Immature natural killer cell (primary cell): Measurements from ENCODE around the gene TMPRSS11A. TPM values are rescaled to one million over a fixed set of nuclear protein-coding genes. Genes with fewer than 3 reads are reported as not detected.

Source experiments
- DNase-seq, 3 donors: peaks; one replicate each; pipeline ENCODE4 v3.0.0; 2022; ENCODE audit warnings: mixed read lengths in 1 of 3
- H3K27ac Mint-ChIP-seq, 6 donors: one replicate each; pipeline ENCODE4 v1.8.0; 2020; ENCODE audit warnings: mixed read lengths in 6 of 6, mild to moderate bottlenecking in 5 of 6, inconsistent platforms in 4 of 6, moderate library complexity in 3 of 6
- H3K27me3 Mint-ChIP-seq, 3 donors: one replicate each; pipeline ENCODE4 v1.8.0; 2020 to 2021; ENCODE audit warnings: low read depth in 3 of 3, mild to moderate bottlenecking in 3 of 3, mixed read lengths in 3 of 3, moderate library complexity in 3 of 3, inconsistent platforms in 1 of 3
- H3K36me3 Mint-ChIP-seq, 3 donors: one replicate each; pipeline ENCODE4 v1.8.0; 2020; ENCODE audit warnings: mixed read lengths in 3 of 3, inconsistent platforms in 2 of 3, mild to moderate bottlenecking in 2 of 3
- H3K4me1 Mint-ChIP-seq, 2 donors: one replicate each; pipeline ENCODE4 v1.8.0; 2020; ENCODE audit warnings: inconsistent platforms in 2 of 2, mild to moderate bottlenecking in 2 of 2, mixed read lengths in 2 of 2, moderate library complexity in 1 of 2
- H3K4me3 Mint-ChIP-seq, 5 donors: one replicate each; pipeline ENCODE4 v1.8.0; 2020; ENCODE audit warnings: mild to moderate bottlenecking in 5 of 5, mixed read lengths in 5 of 5, inconsistent platforms in 3 of 5, moderate library complexity in 3 of 5
- H3K9me3 Mint-ChIP-seq, 6 donors: one replicate each; pipeline ENCODE4 v1.8.0; 2020; ENCODE audit warnings: mild to moderate bottlenecking in 6 of 6, mixed read lengths in 6 of 6, inconsistent platforms in 4 of 6, moderate library complexity in 3 of 6
- polyA plus RNA-seq, 3 donors: library from polyadenylated mRNA; unstranded; fragments of 300-500 nt; fragmentation: Illumina TruSeq; gene quantifications; one replicate each; pipeline ENCODE4 v1.2.3, GENCODE V29; 2021

The TMPRSS11A gene, protein sequence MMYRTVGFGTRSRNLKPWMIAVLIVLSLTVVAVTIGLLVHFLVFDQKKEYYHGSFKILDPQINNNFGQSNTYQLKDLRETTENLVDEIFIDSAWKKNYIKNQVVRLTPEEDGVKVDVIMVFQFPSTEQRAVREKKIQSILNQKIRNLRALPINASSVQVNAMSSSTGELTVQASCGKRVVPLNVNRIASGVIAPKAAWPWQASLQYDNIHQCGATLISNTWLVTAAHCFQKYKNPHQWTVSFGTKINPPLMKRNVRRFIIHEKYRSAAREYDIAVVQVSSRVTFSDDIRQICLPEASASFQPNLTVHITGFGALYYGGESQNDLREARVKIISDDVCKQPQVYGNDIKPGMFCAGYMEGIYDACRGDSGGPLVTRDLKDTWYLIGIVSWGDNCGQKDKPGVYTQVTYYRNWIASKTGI
- not detected for polyA plus RNA-seq

DNA sequence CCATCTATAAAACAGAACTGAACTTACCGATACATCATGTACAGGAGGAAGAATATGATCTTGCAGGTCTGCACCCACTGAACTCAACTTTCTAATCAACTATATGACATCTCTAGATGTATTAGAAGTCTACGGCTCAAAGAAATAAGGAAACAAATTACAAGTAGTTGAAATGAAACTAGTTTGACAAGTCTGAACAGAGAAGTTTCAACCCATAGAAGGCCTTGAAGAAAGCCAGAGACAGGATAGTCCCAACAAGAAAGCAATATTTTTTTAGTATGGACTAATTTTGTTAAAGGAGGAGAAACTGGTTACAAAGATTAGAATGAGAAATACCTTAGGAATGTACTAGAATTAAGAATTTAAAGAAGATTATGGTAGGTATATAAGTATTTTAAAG, at the start of gene TMPRSS11A:
TSS of gene TMPRSS11A (minus strand) at position 138 of the 400 bp plus-strand sequence. CDS start at position 38, 100 bp downstream.
- DNase-seq, result no peak
- Mint-ChIP-seq H3K9me3 (peaks cover 0 to 14% (median 4%) of the 10 kb centered on the region in 6 donors), H3K27me3 (peaks cover 0 to 3% (median 2%) of the 10 kb centered on the region in 3 donors), H3K36me3 (no peaks in the 10 kb centered on the region), H3K27ac (no peak within 1 kb of the TSS), H3K4me3 (no peak within 1 kb of the TSS), H3K4me1 (no peaks in the 10 kb centered on the region)

DNA sequence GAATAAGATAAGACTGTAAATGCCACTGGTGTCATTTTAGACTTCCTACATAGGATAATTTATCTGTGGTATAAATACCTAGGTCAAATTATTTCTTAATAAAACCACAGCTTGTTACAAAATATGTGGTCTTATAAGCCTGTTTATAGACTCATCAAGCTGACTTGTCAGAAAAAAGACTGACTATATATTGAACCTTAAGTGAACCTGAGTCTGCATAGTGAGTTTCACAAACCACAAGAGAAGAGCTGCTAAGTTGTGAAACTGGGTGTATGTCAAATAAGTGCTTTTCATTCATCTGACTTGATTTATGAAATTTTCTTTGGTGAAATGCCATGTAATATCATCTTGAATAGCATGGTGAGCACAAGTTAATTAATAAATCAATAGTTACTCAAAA, 48.4 kb upstream of the TMPRSS11A start:
- Mint-ChIP-seq H3K4me1 (no peaks in the 10 kb centered on the region), H3K36me3 (no peaks in the 10 kb centered on the region), H3K27ac (no peak overlapping the region), H3K27me3 (peaks cover 0 to 3% (median 2%) of the 10 kb centered on the region in 3 donors), H3K9me3 (peaks cover 0 to 5% (median 0%) of the 10 kb centered on the region in 6 donors), H3K4me3 (no peak overlapping the region)
- no peak for DNase-seq

DNA sequence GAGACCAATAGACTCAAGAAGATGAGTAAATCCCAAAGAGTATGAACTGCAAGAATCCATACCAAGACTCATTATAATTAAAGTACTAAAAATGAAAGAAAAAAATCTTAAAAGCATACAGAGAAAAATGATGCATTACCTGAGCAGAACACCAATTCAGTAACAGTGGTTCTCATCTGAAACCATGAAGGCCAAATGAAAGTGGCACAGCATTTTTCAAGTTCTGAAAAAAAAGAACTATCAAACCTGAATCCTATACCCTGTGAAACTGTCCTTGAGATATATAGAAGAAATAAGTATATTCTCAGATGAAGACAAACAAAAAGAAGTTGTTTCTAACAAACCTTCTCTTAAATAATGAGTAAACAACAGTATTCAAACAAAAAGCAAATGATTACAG, 39.6 kb upstream of the TMPRSS11A start:
- Mint-ChIP-seq H3K27me3 (peaks cover 2 to 5% (median 3%) of the 10 kb centered on the region in 3 donors), H3K4me1 (no peaks in the 10 kb centered on the region), H3K4me3 (no peak overlapping the region), H3K27ac (no peak overlapping the region), H3K36me3 (no peaks in the 10 kb centered on the region), H3K9me3 (peaks cover 0 to 11% (median 3%) of the 10 kb centered on the region in 6 donors)
- DNase-seq, result no peak

DNA sequence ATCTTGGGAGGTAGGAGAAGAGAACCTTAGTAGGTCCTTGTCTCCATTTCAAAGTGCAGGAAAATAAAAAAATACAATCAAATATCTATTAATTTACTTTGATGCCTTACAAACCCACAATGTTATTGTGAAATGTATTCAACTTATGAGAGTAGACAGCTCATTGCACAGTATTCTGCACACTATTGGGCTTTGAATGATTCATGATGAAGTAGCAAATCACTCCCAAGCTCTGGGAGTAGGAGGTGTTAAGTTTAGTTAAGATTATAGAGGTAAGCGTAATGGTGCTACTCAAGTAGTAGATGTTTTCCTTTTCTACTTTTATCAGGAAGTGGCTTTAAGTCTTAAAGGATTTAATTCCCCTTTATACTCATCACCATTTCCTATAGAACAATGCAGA, 32.8 kb upstream of the TMPRSS11A start:
- Mint-ChIP-seq H3K27me3 (peaks cover 0 to 3% (median 2%) of the 10 kb centered on the region in 3 donors), H3K36me3 (no peaks in the 10 kb centered on the region), H3K4me3 (no peak overlapping the region), H3K27ac (no peak overlapping the region), H3K4me1 (peaks cover 0 to 1% of the 10 kb centered on the region in 2 donors), H3K9me3 (no peaks in the 10 kb centered on the region)
- no peak for DNase-seq

DNA sequence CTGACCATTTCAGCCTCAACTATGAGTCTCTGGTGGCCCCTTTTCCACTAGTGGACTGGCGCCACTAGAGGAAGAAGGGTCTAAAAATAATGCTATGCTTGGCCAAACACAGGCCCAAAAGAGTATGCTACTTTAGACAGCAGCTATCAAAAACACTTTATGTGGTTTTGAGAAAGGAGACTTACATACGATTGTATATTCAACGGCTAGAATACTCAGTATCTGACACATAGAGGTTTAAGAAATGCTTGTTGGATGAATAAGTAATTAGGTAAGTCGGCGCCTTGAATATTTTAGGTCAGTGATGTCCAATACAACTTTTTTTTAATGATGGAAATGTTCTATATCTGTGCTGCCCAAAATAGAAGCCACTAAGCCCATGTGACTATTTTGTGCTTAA, 25.7 kb upstream of the TMPRSS11A start:
- H3K27ac Mint-ChIP-seq, result no peak overlapping the region
- no peak for DNase-seq
- H3K27me3 Mint-ChIP-seq, result peaks cover 0 to 3% (median 2%) of the 10 kb centered on the region in 3 donors
- no peaks in the 10 kb centered on the region for H3K9me3 Mint-ChIP-seq
- peaks cover 0 to 11% of the 10 kb centered on the region in 2 donors for H3K4me1 Mint-ChIP-seq
- no peaks in the 10 kb centered on the region for H3K36me3 Mint-ChIP-seq
- no peak overlapping the region for H3K4me3 Mint-ChIP-seq

DNA sequence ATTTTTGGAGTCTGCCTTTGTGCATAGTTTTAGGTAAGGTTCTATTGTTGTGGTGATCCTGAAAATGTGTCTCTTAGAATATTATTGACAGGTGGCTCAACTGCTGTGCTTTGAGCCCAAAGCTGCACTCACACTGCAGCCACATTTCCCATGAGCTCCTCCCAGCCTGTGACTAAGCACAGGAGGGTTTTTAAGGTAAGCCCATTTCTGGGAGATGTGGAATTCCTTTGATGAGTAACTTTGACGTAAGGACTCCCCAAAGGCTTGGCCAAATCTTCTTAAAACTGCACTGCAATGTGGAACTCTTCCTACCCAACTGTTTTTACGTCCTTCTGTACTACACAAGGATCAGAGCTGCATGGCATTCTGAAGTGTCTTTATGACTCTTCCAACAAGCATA, 20.0 kb upstream of the TMPRSS11A start:
- Mint-ChIP-seq H3K27ac (no peak overlapping the region), H3K36me3 (no peaks in the 10 kb centered on the region), H3K4me1 (no peaks in the 10 kb centered on the region), H3K4me3 (no peak overlapping the region), H3K9me3 (peaks cover 0 to 3% (median 0%) of the 10 kb centered on the region in 6 donors), H3K27me3 (peaks cover 0 to 5% (median 5%) of the 10 kb centered on the region in 3 donors)
- DNase-seq, result no peak

DNA sequence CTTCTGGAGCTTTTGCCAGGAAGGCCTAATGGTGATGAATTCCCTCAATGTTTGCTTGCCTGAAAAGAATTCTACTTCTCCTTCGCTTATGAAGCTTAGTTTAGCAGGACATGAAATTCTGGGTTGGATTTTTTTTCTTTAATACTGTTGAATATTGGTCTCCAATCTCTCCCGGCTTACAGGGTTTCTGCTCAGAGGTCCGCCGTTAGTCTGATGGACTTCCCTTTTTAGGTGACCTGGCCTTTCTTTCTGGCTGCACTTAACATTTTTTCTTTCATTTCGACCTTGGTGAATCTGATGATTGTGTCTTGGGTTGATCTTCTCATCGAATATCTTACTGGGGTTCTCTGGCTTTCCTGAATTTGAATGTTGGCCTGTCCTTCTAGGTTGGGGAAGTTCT, 17.2 kb upstream of the TMPRSS11A start:
- Mint-ChIP-seq H3K4me1 (no peaks in the 10 kb centered on the region), H3K9me3 (peaks cover 0 to 14% (median 6%) of the 10 kb centered on the region in 6 donors)

DNA sequence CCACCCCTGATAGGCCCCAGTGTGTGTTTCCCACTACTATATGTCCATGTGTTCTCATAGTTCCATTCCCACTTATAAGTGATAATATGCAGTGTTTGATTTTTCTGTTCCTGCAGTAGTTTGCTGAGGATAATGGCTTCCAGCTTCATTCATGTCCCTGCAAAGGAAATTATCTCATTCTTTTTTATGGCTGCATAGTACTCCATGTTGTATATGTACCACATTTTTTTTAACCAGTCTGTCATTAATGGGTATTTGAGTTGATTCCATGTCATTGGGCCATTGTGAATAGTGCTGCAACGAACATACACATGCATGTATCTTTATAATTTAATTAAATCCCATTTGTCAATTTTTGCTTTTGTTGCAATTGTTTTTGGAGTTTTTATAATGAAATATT, 10.3 kb upstream of the TMPRSS11A start:
- Mint-ChIP-seq H3K27ac (no peak overlapping the region), H3K36me3 (peaks cover 0 to 4% (median 0%) of the 10 kb centered on the region in 3 donors), H3K4me3 (no peak overlapping the region), H3K27me3 (no peaks in the 10 kb centered on the region), H3K9me3 (peaks cover 6 to 31% (median 11%) of the 10 kb centered on the region in 6 donors), H3K4me1 (no peaks in the 10 kb centered on the region)
- DNase-seq, result no peak

More for the DNA sequence above, 17.2 kb upstream of the TMPRSS11A start:
- no peak for DNase-seq
- Mint-ChIP-seq H3K27me3 (peaks cover 0 to 5% (median 3%) of the 10 kb centered on the region in 3 donors), H3K27ac (no peak overlapping the region), H3K4me3 (no peak overlapping the region), H3K36me3 (no peaks in the 10 kb centered on the region)

DNA sequence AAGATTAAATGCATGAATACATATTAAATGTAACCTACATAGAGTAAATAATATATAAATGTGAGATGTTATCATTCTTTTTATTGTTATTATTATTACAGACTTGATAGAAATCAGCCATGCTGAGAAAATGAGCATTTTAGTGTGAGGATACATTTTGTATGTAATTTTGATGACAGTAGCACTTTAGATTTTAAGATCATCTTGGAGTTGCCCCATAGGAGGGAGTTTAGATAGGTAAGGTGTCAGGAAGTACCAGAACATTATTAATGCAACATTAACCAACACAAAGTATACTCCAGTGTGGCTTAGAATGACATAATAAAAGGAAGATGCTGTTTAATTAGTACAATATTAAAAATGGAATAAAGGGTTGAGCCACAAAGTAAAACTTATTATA, 8.4 kb downstream of the TMPRSS11A start:
- Mint-ChIP-seq H3K27ac (no peak overlapping the region), H3K4me3 (no peak overlapping the region), H3K27me3 (peaks cover 0 to 2% (median 0%) of the 10 kb centered on the region in 3 donors), H3K9me3 (peaks cover 2 to 9% (median 4%) of the 10 kb centered on the region in 6 donors), H3K4me1 (no peaks in the 10 kb centered on the region), H3K36me3 (no peaks in the 10 kb centered on the region)
- DNase-seq, result no peak

DNA sequence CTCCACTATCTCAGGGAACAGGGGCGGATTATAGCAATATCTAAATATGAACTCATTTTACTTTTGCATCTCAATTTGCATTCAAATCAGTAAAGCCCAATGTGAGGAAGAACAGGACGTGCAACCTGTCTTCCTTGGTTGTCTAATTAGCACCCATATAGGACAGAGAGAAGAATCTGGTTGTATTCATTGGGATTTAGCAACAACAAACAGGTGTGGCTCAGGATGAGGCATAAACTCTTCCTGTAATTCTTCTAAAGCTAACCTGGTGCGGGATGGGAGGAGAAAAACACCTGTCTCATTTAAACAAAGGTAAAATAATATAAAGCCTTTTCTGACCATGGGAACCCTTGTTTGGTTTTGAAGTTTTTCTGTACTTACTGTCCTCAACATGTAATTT, 22.2 kb downstream of the TMPRSS11A start:
- H3K4me3 Mint-ChIP-seq, result no peak overlapping the region
- no peak for DNase-seq
- peaks cover 0 to 4% (median 0%) of the 10 kb centered on the region in 6 donors for H3K9me3 Mint-ChIP-seq
- H3K4me1 Mint-ChIP-seq, result no peaks in the 10 kb centered on the region
- no peaks in the 10 kb centered on the region for H3K36me3 Mint-ChIP-seq
- no peak overlapping the region for H3K27ac Mint-ChIP-seq
- H3K27me3 Mint-ChIP-seq, result peaks cover 0 to 2% (median 0%) of the 10 kb centered on the region in 3 donors

DNA sequence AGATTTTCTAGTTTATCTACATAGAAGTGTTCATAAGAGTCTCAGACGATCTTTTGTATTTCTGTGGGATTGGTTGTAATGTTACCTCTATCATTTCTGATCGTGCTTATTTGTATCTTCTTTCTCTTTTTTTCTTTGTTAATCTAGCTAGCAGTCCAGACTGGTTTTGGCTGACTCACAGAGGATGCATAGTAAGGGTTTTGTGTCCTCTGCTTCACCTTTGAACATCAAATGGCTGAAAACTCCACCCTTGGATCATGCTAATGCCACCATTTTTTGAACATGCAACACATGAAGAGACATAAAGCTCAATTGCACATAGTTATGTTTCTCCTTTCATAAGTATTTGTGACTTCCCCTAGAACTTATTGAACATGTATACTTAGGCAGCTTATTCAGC, 22.8 kb downstream of the TMPRSS11A start:
- Mint-ChIP-seq H3K4me1 (no peaks in the 10 kb centered on the region), H3K4me3 (no peak overlapping the region), H3K27me3 (peaks cover 0 to 2% (median 0%) of the 10 kb centered on the region in 3 donors), H3K36me3 (no peaks in the 10 kb centered on the region), H3K27ac (no peak overlapping the region), H3K9me3 (peaks cover 0 to 4% (median 0%) of the 10 kb centered on the region in 6 donors)
- no peak for DNase-seq

DNA sequence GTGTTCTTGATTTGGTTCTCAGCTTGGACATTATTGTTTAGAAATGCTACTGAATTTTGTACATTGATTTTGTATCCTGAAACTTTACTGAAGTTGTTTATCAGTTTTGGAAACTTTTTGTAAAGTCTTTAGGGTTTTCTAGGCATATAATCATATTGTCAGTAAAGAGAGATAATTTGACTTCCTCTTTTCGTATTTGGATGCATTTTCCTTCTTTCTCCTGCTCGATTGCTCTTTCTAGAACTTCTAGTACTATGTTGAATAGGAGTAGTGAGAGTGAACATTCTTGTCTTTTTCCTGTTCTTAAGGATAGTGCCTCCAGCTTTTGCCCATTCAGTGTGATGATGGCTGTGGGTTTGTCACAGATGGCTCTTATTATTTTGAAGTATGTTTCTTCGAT, 24.1 kb downstream of the TMPRSS11A start:
- no peak overlapping the region for H3K27ac Mint-ChIP-seq
- DNase-seq, result no peak
- H3K4me3 Mint-ChIP-seq, result no peak overlapping the region
- H3K9me3 Mint-ChIP-seq, result peaks cover 0 to 4% (median 0%) of the 10 kb centered on the region in 6 donors
- no peaks in the 10 kb centered on the region for H3K36me3 Mint-ChIP-seq
- no peaks in the 10 kb centered on the region for H3K4me1 Mint-ChIP-seq
- H3K27me3 Mint-ChIP-seq, result peaks cover 0 to 2% (median 0%) of the 10 kb centered on the region in 3 donors

DNA sequence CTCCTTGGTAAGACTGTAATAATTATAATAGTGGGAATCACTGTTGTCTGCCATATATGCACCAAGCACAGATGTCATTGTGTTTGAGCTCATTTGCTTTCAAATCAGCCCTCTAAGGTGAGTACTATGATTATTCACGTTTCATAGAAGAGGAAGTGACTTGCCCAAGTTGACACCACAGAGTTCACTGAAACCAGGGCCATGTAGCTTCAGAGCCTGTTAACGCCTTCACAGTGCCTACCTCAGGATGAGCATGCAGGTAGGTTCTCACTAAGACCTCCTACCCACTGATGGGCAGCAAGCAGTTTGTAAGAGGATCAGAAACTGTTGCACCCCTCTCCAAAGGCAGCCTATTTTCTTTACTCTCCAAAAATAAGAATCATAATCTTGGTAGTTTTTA, 27.4 kb downstream of the TMPRSS11A start:
- H3K27ac Mint-ChIP-seq, result no peak overlapping the region
- H3K9me3 Mint-ChIP-seq, result peaks cover 0 to 2% (median 0%) of the 10 kb centered on the region in 6 donors
- no peaks in the 10 kb centered on the region for H3K36me3 Mint-ChIP-seq
- H3K4me1 Mint-ChIP-seq, result no peaks in the 10 kb centered on the region
- DNase-seq, result no peak
- H3K27me3 Mint-ChIP-seq, result peaks cover 2 to 5% (median 3%) of the 10 kb centered on the region in 3 donors
- no peak overlapping the region for H3K4me3 Mint-ChIP-seq

DNA sequence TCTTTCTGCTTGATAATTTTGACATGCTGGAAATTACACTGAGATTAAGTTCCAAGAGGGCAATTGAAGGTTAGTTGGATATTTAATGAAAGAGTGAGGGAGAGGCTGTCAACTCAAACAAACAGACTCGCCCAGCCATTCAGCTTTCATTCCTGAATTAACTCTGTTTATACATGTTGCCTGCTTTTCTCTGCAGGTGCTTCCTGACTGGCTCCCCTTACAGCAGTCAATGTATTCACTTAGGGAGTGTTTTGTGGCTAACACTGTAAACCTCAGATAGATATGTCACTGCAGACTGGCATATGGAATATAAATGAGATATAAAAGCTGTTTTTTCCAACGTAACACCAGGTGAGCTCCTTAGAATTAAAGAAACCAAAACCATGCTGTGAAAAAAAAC, 28.7 kb downstream of the TMPRSS11A start:
- Mint-ChIP-seq H3K27ac (no peak overlapping the region), H3K4me1 (no peaks in the 10 kb centered on the region), H3K4me3 (no peak overlapping the region), H3K9me3 (peaks cover 0 to 2% (median 0%) of the 10 kb centered on the region in 6 donors), H3K27me3 (peaks cover 2 to 7% (median 3%) of the 10 kb centered on the region in 3 donors), H3K36me3 (no peaks in the 10 kb centered on the region)
- no peak for DNase-seq
